Chondrocyte (in vitro differentiated cells): ENCODE results near the gene ATP6V0E2. TPM values are rescaled to one million over a fixed set of nuclear protein-coding genes. Genes with fewer than 3 reads are reported as not detected.

Source experiments
- DNase-seq: peaks from one replicate; pipeline ENCODE4 v3.0.0; 2021; ENCODE audit warnings: mixed read lengths, low spot score
- H3K27ac Mint-ChIP-seq: one replicate; pipeline ENCODE4 v1.8.0; 2021; ENCODE audit warnings: mild to moderate bottlenecking, moderate library complexity, mixed read lengths; ENCODE audit not compliant: unreplicated experiment
- H3K27me3 Mint-ChIP-seq: 2 replicates; pipeline ENCODE4 v1.8.0; 2021; ENCODE audit warnings: low read depth, mixed read lengths
- H3K36me3 Mint-ChIP-seq: 2 replicates; pipeline ENCODE4 v1.8.0; 2021; ENCODE audit warnings: low read depth, mixed read lengths
- H3K4me1 Mint-ChIP-seq: 2 replicates; pipeline ENCODE4 v1.8.0; 2021; ENCODE audit warnings: low read depth, mild to moderate bottlenecking, mixed read lengths
- H3K4me3 Mint-ChIP-seq: one replicate; pipeline ENCODE4 v1.8.0; 2021; ENCODE audit warnings: mild to moderate bottlenecking, moderate library complexity, mixed read lengths; ENCODE audit not compliant: unreplicated experiment
- H3K9me3 Mint-ChIP-seq: 2 replicates; pipeline ENCODE4 v1.8.0; 2021; ENCODE audit warnings: low read depth, mixed read lengths
- total RNA-seq: library from RNA; stranded (reverse); gene quantifications from 3 replicates; pipeline ENCODE4 v1.2.1, GENCODE V29; 2021
- TF ChIP-seq, protein P1 (sequence below): fragments of 200-600 bp; sonication (generic); IDR thresholded peaks from 2 replicates; pipeline ENCODE4 v1.5.0; 2021; ENCODE audit warnings: antibody characterized with exemption, mild to moderate bottlenecking, moderate library complexity

Gene ATP6V0E2
- total RNA-seq, 1 donor from 2014 or later: 24.8 TPM

DNA sequence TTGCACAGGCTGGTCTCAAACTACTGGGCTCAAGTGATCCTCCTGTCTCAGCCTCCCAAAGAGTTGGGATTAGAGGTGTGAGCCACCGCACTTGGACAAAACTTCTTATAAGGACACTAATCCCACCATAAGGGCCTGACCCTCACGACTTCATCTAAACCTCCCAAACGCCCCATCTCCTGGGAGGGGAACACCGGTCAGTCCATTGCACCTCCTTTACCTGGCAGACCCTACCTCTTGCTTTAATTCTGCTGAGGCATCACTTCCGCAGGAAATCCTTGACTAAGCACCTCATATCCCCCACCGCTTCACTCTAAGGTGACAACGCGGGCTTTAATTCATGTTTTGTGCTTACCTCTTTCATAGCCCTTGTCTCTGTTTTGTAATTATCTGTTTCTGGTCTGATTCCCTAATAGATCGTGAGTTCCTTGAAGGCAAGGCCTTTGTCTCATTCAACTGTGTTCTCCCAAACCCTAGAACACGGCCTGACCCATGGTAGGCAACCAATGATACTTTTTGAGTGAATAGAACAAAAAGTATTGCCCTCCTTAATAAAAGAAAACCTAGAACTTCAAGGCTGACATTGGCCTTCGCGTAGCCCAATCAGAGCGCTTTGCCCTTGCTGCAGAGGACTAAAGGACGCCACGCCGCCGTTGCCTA lies 36.1 kb upstream of the ATP6V0E2 start:
- H3K27me3 Mint-ChIP-seq: peaks cover 15% of the 10 kb centered on the region
- TF ChIP-seq, protein P1, sequence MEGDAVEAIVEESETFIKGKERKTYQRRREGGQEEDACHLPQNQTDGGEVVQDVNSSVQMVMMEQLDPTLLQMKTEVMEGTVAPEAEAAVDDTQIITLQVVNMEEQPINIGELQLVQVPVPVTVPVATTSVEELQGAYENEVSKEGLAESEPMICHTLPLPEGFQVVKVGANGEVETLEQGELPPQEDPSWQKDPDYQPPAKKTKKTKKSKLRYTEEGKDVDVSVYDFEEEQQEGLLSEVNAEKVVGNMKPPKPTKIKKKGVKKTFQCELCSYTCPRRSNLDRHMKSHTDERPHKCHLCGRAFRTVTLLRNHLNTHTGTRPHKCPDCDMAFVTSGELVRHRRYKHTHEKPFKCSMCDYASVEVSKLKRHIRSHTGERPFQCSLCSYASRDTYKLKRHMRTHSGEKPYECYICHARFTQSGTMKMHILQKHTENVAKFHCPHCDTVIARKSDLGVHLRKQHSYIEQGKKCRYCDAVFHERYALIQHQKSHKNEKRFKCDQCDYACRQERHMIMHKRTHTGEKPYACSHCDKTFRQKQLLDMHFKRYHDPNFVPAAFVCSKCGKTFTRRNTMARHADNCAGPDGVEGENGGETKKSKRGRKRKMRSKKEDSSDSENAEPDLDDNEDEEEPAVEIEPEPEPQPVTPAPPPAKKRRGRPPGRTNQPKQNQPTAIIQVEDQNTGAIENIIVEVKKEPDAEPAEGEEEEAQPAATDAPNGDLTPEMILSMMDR: no peak

GRCh38 chr7:149838224-149838991 lies 35.4 kb upstream of the ATP6V0E2 start, which contains the start of gene ZNF862:
Gene ZNF862 (plus strand): TSS chr7:149838375. CDS start chr7:149838612, 237 bp downstream.
- Mint-ChIP-seq H3K4me1 (peaks cover 18% of the 10 kb centered on the region), H3K27me3 (peaks cover 11% of the 10 kb centered on the region), H3K4me3 (peak within 1 kb of the TSS; percentile 66), H3K36me3 (no peaks in the 10 kb centered on the region), H3K27ac (peak within 1 kb of the TSS; percentile 34), H3K9me3 (no peaks in the 10 kb centered on the region)
- DNase-seq: peak; percentile 99
- TF ChIP-seq, protein P1: peak; percentile 22

More for the DNA sequence above, 36.1 kb upstream of the ATP6V0E2 start:
- Mint-ChIP-seq H3K9me3 (no peaks in the 10 kb centered on the region), H3K4me3 (peak overlapping the region; percentile 66), H3K27ac (no peak overlapping the region), H3K36me3 (no peaks in the 10 kb centered on the region), H3K4me1 (peaks cover 18% of the 10 kb centered on the region)
- DNase-seq: no peak

GRCh38 chr7:149838992-149839408 lies 34.8 kb upstream of the ATP6V0E2 start:
- Mint-ChIP-seq H3K36me3 (no peaks in the 10 kb centered on the region), H3K27me3 (peaks cover 11% of the 10 kb centered on the region), H3K4me1 (peaks cover 18% of the 10 kb centered on the region), H3K27ac (no peak overlapping the region), H3K4me3 (peak overlapping the region; percentile 66), H3K9me3 (no peaks in the 10 kb centered on the region)
- TF ChIP-seq, protein P1: no peak
- no peak for DNase-seq

DNA sequence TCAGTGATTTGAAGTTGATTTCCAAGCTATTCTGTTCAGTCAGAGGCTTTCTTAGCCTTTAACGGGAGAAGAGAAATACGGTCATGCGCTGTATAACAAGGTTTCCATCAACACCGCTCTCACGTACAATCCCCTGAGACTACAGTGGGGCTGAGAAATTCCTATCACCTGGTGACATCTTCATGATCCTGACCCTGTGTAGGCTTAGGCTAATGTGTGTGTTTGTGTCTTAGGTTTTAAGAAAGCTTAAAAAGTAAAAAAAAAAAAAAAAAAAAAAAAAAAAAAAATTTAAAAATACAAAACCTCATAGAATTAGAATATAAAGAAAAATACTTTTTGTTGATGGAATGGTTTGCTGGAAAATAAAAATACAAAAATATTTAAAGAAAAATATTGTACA lies 33.8 kb upstream of the ATP6V0E2 start:
- H3K27ac Mint-ChIP-seq: no peak overlapping the region
- no peaks in the 10 kb centered on the region for H3K36me3 Mint-ChIP-seq
- no peak overlapping the region for H3K4me3 Mint-ChIP-seq
- H3K4me1 Mint-ChIP-seq: peaks cover 18% of the 10 kb centered on the region
- H3K27me3 Mint-ChIP-seq: peaks cover 3% of the 10 kb centered on the region
- TF ChIP-seq, protein P1: no peak
- H3K9me3 Mint-ChIP-seq: no peaks in the 10 kb centered on the region
- no peak for DNase-seq

DNA sequence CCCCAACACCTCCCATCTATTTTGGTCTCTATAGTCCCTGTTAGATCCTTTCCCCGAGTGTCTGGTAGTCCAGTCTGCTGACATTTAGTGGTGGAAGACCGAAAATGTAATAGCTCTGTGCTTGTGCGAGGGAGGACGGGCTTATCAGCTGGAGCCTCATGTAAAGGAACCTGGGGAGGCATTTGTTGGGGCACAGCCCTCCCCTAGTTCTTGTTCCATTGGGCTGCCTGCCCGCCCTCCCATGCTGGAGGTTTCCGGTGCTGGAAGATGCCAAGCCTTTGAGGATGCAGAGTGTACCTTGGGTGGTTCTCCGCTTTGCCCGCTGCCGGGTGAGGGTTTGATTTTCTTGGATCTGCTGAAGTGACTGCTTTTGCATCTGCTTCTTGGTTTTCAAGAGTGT lies 30.2 kb upstream of the ATP6V0E2 start:
- H3K4me3 Mint-ChIP-seq: no peak overlapping the region
- DNase-seq: peak; percentile 46
- no peaks in the 10 kb centered on the region for H3K9me3 Mint-ChIP-seq
- H3K36me3 Mint-ChIP-seq: peaks cover 11% of the 10 kb centered on the region
- TF ChIP-seq, protein P1: no peak
- H3K27ac Mint-ChIP-seq: no peak overlapping the region
- H3K4me1 Mint-ChIP-seq: peaks cover 13% of the 10 kb centered on the region
- no peaks in the 10 kb centered on the region for H3K27me3 Mint-ChIP-seq
